ENCODE measurements around the gene HEBP1. TPM values are rescaled to one million over a fixed set of nuclear protein-coding genes. Genes with fewer than 3 reads are reported as not detected.

Gene HEBP1
- total RNA-seq, 1 donor from 2014 or later, result 28.9 TPM

DNA sequence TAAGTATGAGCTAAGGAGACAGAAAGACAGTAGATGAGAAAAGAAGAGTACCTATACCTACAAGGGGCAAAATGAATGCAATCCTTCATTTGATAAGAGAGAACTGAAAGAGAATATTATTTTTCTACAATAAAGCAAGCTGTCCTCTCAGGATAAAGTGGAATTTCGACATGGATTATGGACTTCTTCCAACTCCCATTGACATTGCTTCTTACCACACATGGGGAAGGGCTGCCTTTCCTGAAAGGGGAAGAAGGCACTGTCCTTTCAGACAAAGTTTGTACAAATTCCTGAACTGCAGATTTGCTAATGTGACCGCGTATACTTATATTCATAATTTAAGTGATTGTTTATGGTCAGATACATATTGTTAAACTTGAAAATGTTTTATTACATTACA is 4.3 kb upstream of the HEBP1 start:
- Mint-ChIP-seq H3K36me3 (ENCODE audit: low read depth, unreplicated experiment) (no peaks in the 10 kb centered on the region), H3K4me3 (ENCODE audit: unreplicated experiment) (no peak overlapping the region), H3K4me1 (ENCODE audit: low read depth, unreplicated experiment) (peaks cover under 1% of the 10 kb centered on the region), H3K27me3 (ENCODE audit: low read depth, unreplicated experiment) (peaks cover 3% of the 10 kb centered on the region), H3K27ac (ENCODE audit: unreplicated experiment) (no peak overlapping the region), H3K9me3 (ENCODE audit: unreplicated experiment) (no peaks in the 10 kb centered on the region)
- peaks cover 3% of the 10 kb centered on the region for H3K79me2 ChIP-seq (ENCODE audit: insufficient read depth, low read length)
- no peak overlapping the region for H3K27ac ChIP-seq (ENCODE audit: low read depth, low read length)
- TF ChIP-seq, protein P1, sequence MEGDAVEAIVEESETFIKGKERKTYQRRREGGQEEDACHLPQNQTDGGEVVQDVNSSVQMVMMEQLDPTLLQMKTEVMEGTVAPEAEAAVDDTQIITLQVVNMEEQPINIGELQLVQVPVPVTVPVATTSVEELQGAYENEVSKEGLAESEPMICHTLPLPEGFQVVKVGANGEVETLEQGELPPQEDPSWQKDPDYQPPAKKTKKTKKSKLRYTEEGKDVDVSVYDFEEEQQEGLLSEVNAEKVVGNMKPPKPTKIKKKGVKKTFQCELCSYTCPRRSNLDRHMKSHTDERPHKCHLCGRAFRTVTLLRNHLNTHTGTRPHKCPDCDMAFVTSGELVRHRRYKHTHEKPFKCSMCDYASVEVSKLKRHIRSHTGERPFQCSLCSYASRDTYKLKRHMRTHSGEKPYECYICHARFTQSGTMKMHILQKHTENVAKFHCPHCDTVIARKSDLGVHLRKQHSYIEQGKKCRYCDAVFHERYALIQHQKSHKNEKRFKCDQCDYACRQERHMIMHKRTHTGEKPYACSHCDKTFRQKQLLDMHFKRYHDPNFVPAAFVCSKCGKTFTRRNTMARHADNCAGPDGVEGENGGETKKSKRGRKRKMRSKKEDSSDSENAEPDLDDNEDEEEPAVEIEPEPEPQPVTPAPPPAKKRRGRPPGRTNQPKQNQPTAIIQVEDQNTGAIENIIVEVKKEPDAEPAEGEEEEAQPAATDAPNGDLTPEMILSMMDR (IDR thresholded peaks at IDR 0.05; ENCODE audit: insufficient read depth, low read depth, low read length), result no peak
- no peak for TF ChIP-seq EZH2 (IDR thresholded peaks at IDR 0.05; ENCODE audit: insufficient read depth, low read length)
- no peak overlapping the region for H3K9ac ChIP-seq (ENCODE audit: low read length)
- H3K4me3 ChIP-seq (ENCODE audit: insufficient read depth, low read depth, low read length), result no peak overlapping the region
- H4K20me1 ChIP-seq (ENCODE audit: insufficient read depth, low read length), result no peaks in the 10 kb centered on the region
- no peaks in the 10 kb centered on the region for H3K27me3 ChIP-seq (ENCODE audit: insufficient read depth, low read length)
- no peak for FAIRE-seq
- H2AFZ ChIP-seq (ENCODE audit: low read depth, low read length), result no peak overlapping the region
- H3K4me2 ChIP-seq (ENCODE audit: low read length), result no peak overlapping the region
- H3K36me3 ChIP-seq (ENCODE audit: insufficient read depth, low read length), result no peaks in the 10 kb centered on the region
- H3K9me3 ChIP-seq (ENCODE audit: insufficient read depth, low read depth, low read length), result no peaks in the 10 kb centered on the region
- DNase-seq (ENCODE audit: low read depth), result no peak
- peaks cover 14% of the 10 kb centered on the region for H3K4me1 ChIP-seq (ENCODE audit: insufficient read depth, low read length)

DNA sequence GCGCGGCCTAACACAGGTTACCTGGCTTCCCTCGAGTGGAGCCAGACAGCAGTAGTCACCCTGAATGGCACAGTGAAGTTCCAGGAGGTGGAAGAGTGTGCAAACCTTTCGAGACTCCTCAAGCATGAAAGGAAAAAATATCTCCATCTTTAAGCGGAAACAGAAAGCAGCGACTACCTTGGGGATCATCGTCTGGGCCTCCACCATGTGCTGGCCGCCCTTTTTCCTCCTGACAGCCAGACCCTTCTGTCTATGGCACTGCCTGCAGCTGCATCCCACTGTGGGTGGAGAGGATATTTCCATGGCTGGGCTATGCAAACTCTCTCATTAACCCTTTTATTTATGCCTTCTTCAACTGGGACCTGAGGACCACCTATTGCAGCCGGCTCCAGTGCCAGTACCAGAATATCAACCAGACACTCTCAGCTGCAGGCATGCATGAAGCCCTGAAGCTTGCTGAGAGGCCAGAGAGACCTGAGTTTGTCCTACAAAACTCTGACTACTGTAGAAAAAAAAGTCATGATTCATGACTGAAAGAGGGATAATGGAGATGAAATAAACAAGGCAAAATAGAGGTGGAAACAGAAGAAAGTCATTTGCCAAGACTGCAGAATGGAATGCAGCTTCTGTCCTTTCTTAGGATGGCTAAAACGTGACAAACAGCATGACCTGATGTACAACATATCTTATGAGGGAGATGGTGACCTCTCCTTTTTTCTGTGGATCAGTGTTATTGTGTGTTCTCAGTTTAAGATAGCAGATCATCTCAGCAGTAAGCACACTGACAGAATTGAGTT is 2.4 kb upstream of the HEBP1 start:
- peaks cover 8% of the 10 kb centered on the region for H3K4me1 Mint-ChIP-seq (ENCODE audit: low read depth, unreplicated experiment)
- peak overlapping the region; percentile 36 for H3K27ac Mint-ChIP-seq (ENCODE audit: unreplicated experiment)
- no peak overlapping the region for H3K4me2 ChIP-seq (ENCODE audit: low read length)
- H3K36me3 Mint-ChIP-seq (ENCODE audit: low read depth, unreplicated experiment), result no peaks in the 10 kb centered on the region
- no peaks in the 10 kb centered on the region for H3K36me3 ChIP-seq (ENCODE audit: insufficient read depth, low read length)
- H3K4me1 ChIP-seq (ENCODE audit: insufficient read depth, low read length), result peaks cover 20% of the 10 kb centered on the region
- H3K9ac ChIP-seq (ENCODE audit: low read length), result no peak overlapping the region
- no peak overlapping the region for H2AFZ ChIP-seq (ENCODE audit: low read depth, low read length)
- TF ChIP-seq, protein P1 (IDR thresholded peaks at IDR 0.05; ENCODE audit: insufficient read depth, low read depth, low read length), result no peak
- no peak for TF ChIP-seq EZH2 (IDR thresholded peaks at IDR 0.05; ENCODE audit: insufficient read depth, low read length)
- peak overlapping the region; percentile 60 for H3K4me3 Mint-ChIP-seq (ENCODE audit: unreplicated experiment)
- DNase-seq (ENCODE audit: low read depth) (no peak), FAIRE-seq (no peak)
- no peaks in the 10 kb centered on the region for H3K9me3 Mint-ChIP-seq (ENCODE audit: unreplicated experiment)
- peaks cover 3% of the 10 kb centered on the region for H3K27me3 Mint-ChIP-seq (ENCODE audit: low read depth, unreplicated experiment)
- H3K27me3 ChIP-seq (ENCODE audit: insufficient read depth, low read length), result no peaks in the 10 kb centered on the region
- H3K79me2 ChIP-seq (ENCODE audit: insufficient read depth, low read length), result peaks cover 11% of the 10 kb centered on the region
- H3K4me3 ChIP-seq (ENCODE audit: insufficient read depth, low read depth, low read length), result no peak overlapping the region
- H3K27ac ChIP-seq (ENCODE audit: low read depth, low read length), result no peak overlapping the region
- peaks cover 5% of the 10 kb centered on the region for H4K20me1 ChIP-seq (ENCODE audit: insufficient read depth, low read length)
- no peaks in the 10 kb centered on the region for H3K9me3 ChIP-seq (ENCODE audit: insufficient read depth, low read depth, low read length)

DNA sequence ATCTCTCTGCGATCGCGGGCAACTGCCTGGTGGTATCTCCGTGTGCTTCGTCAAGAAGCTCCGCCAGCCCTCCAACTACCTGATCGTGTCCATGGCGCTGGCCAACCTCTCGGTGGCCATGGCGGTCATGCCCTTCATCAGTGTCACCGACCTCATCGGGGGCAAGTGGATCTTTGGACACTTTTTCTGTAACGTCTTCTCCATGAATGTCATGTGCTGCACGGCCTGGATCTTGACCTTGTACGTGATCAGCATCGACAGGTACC is 1.6 kb upstream of the HEBP1 start:
- H3K9ac ChIP-seq (ENCODE audit: low read length), result peak overlapping the region; percentile 90
- DNase-seq (ENCODE audit: low read depth) (no peak), FAIRE-seq (no peak)
- peaks cover 20% of the 10 kb centered on the region for H3K4me1 ChIP-seq (ENCODE audit: insufficient read depth, low read length)
- peak overlapping the region; percentile 36 for H3K27ac Mint-ChIP-seq (ENCODE audit: unreplicated experiment)
- H3K36me3 Mint-ChIP-seq (ENCODE audit: low read depth, unreplicated experiment), result no peaks in the 10 kb centered on the region
- peak overlapping the region; percentile 80 for H3K4me3 ChIP-seq (ENCODE audit: insufficient read depth, low read depth, low read length)
- peaks cover 3% of the 10 kb centered on the region for H3K27me3 Mint-ChIP-seq (ENCODE audit: low read depth, unreplicated experiment)
- H3K4me3 Mint-ChIP-seq (ENCODE audit: unreplicated experiment), result peak overlapping the region; percentile 84
- peak overlapping the region; percentile 76 for H2AFZ ChIP-seq (ENCODE audit: low read depth, low read length)
- TF ChIP-seq, protein P1 (IDR thresholded peaks at IDR 0.05; ENCODE audit: insufficient read depth, low read depth, low read length), result no peak
- no peak for TF ChIP-seq EZH2 (IDR thresholded peaks at IDR 0.05; ENCODE audit: insufficient read depth, low read length)
- peaks cover 11% of the 10 kb centered on the region for H3K79me2 ChIP-seq (ENCODE audit: insufficient read depth, low read length)
- H3K4me2 ChIP-seq (ENCODE audit: low read length), result peak overlapping the region; percentile 99
- H4K20me1 ChIP-seq (ENCODE audit: insufficient read depth, low read length), result peaks cover 5% of the 10 kb centered on the region
- peak overlapping the region; percentile 84 for H3K27ac ChIP-seq (ENCODE audit: low read depth, low read length)
- H3K4me1 Mint-ChIP-seq (ENCODE audit: low read depth, unreplicated experiment), result peaks cover 8% of the 10 kb centered on the region
- no peaks in the 10 kb centered on the region for H3K27me3 ChIP-seq (ENCODE audit: insufficient read depth, low read length)
- H3K9me3 Mint-ChIP-seq (ENCODE audit: unreplicated experiment), result no peaks in the 10 kb centered on the region
- no peaks in the 10 kb centered on the region for H3K36me3 ChIP-seq (ENCODE audit: insufficient read depth, low read length)
- no peaks in the 10 kb centered on the region for H3K9me3 ChIP-seq (ENCODE audit: insufficient read depth, low read depth, low read length)

Data from astrocyte (in vitro differentiated cells and primary cell).